Aorta (tissue), 5 donors: ENCODE results near the gene KRTAP5-11. TPM values are rescaled to one million over a fixed set of nuclear protein-coding genes. Genes with fewer than 3 reads are reported as not detected.

Experiments
- ATAC-seq: fragments of 200-7000 bp; cut with Tn5 transposase; one replicate; pipeline ENCODE4 v1.9.1; 2022; ENCODE audit warnings: moderate library complexity; ENCODE audit not compliant: low FRiP score
- DNase-seq, 2 donors: peaks; one replicate each; pipeline ENCODE4 v3.0.0-alpha.2; 2020
- H3K27ac ChIP-seq, 2 donors: one replicate each; pipeline ENCODE4 v1.5.1; 2013; ENCODE audit warnings: low read length in 2 of 2, mild to moderate bottlenecking in 2 of 2, moderate library complexity in 2 of 2, control low read depth in 1 of 2, inconsistent platforms in 1 of 2, low read depth in 1 of 2
- H3K27me3 ChIP-seq, 2 donors: one replicate each; pipeline ENCODE4 v1.6.1; 2013; ENCODE audit warnings: control low read depth in 1 of 2, low read length in 1 of 2, mild to moderate bottlenecking in 1 of 2, moderate library complexity in 1 of 2; ENCODE audit not compliant: insufficient read depth in 2 of 2, control insufficient read depth in 1 of 2
- H3K36me3 ChIP-seq, 2 donors: one replicate each; pipeline ENCODE4 v1.6.1; 2013; ENCODE audit warnings: control low read depth in 1 of 2, low read length in 1 of 2, mild to moderate bottlenecking in 1 of 2; ENCODE audit not compliant: insufficient read depth in 2 of 2, control insufficient read depth in 1 of 2
- H3K4me1 ChIP-seq, 2 donors: one replicate each; pipeline ENCODE4 v1.6.1; 2013; ENCODE audit warnings: low read length in 2 of 2, control low read depth in 1 of 2, mild to moderate bottlenecking in 1 of 2, moderate library complexity in 1 of 2; ENCODE audit not compliant: insufficient read depth in 2 of 2, control insufficient read depth in 1 of 2
- H3K4me3 ChIP-seq, 2 donors: one replicate each; pipeline ENCODE4 v1.5.1; 2013; ENCODE audit warnings: low read length in 2 of 2, control low read depth in 1 of 2, mild to moderate bottlenecking in 1 of 2
- H3K9me3 ChIP-seq: one replicate; pipeline ENCODE4 v1.6.1; 2013; ENCODE audit warnings: mild to moderate bottlenecking, low read length; ENCODE audit not compliant: control insufficient read depth
- WGBS, 2 donors: extraction: QIAGEN DNeasy Blood & Tissue Kit; methylation state at CpG; one replicate each; pipeline ENCODE4 v1.1.7; 2013; 5-methylcytosine and 5-hydroxymethylcytosine counted together
- intact Hi-C, 2 donors: fragments of 100-400 bp; cut with DNase I; formaldehyde crosslinking; loops; one replicate each; pipeline versions ENCODE4 v1.14.2 to v1.15.0; 2022
- polyA plus RNA-seq, 2 donors: library from polyadenylated mRNA; stranded (reverse); fragments of 200-250 nt; gene quantifications; one replicate each; pipeline ENCODE4 v1.2.3, GENCODE V29; 2013
- total RNA-seq, 2 donors: library from RNA; stranded (reverse); fragmentation: NEBNext Ultra II Directional; extraction: Animal tissue kit (Norgen Biotek cat#: 25700); gene quantifications; one replicate each; pipeline ENCODE4 v1.2.1, GENCODE V29; 2021
- donor health status: healthy with polysubstance abuse.
- donor health status: Bipolar disorder and iron deficiency.
- donor health status: DM: no; HTN: no; CAD: no.
- donor health status: DM: no; HTN: no; CAD: no.
- donor health status: DM: yes; HTN: yes; CAD: no.

The KRTAP5-11 gene
- total and polyA plus RNA-seq, 4 donors = not detected

DNA sequence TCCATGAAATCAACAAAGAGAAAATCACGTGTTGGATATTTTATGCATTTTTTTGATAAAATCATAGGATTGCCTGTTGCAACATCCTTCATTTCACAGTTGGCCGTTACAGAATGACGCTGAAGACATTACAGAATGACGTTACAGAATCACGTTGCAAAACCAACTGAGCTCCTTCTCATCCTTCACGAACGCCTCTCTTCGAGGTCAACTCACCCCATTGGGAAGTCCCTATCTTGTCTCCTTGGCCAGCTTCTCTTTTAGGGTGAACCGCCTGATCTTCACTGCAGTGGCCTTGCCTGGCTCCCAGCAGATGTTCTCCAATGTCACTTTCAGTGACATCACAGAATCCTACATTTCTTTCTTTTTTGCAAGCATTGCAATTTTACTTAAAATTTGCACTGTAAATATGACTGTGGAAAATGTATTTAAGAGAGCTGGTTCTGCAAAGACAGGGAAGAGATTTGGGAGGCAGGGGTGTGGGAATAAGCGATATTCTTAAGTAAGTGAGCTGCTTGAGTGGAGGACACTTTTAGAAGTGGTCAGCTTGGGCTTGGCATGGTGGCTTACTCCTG, 50.6 kb downstream of the KRTAP5-11 start:
- H3K36me3 ChIP-seq = no peaks in the 10 kb centered on the region
- DNase-seq (no peak), ATAC-seq (no peak)
- H3K27me3 ChIP-seq = no peaks in the 10 kb centered on the region
- H3K4me1 ChIP-seq = no peaks in the 10 kb centered on the region
- no peak overlapping the region for H3K27ac ChIP-seq
- 80 to 81% methylated on average over 10 of the region's 10 CpGs for WGBS, 2 donors
- intact Hi-C loops = no loop called here
- H3K9me3 ChIP-seq = no peaks in the 10 kb centered on the region
- no peak overlapping the region for H3K4me3 ChIP-seq

Other genes with a start within 250 kb of the KRTAP5-11 start
- gene DHCR7, start 134.5 kb downstream of the KRTAP5-11 start, total RNA-seq = 10 to 100 TPM; 22.0 to 27.8 TPM
- gene DHCR7, start 134.5 kb downstream of the KRTAP5-11 start, polyA plus RNA-seq = 1 to 10 TPM; 4.2 to 4.3 TPM
- gene NADSYN1, start 129.7 kb downstream of the KRTAP5-11 start, total RNA-seq = 10 to 100 TPM; 52.1 to 88.3 TPM
- 100 to 1,000 TPM in 1 of 2 donors, 10 to 100 TPM in 1; 22.7 to 137 TPM for gene NADSYN1, start 129.7 kb downstream of the KRTAP5-11 start, polyA plus RNA-seq
- gene KRTAP5-7, start 55.6 kb downstream of the KRTAP5-11 start, total RNA-seq = under 1 TPM; 0.39 to 0.63 TPM
- gene KRTAP5-7, start 55.6 kb downstream of the KRTAP5-11 start, polyA plus RNA-seq = not detected
- under 1 TPM in 1 of 2 donors, not detected in 1; 0.42 TPM for gene KRTAP5-8, start 44.9 kb downstream of the KRTAP5-11 start, total RNA-seq
- gene KRTAP5-8, start 44.9 kb downstream of the KRTAP5-11 start, polyA plus RNA-seq = not detected
- gene KRTAP5-9, start 34.5 kb downstream of the KRTAP5-11 start, total RNA-seq = under 1 TPM in 1 of 2 donors, not detected in 1; 0.57 TPM
- gene KRTAP5-9, start 34.5 kb downstream of the KRTAP5-11 start, polyA plus RNA-seq = under 1 TPM in 1 of 2 donors, not detected in 1; 0.41 TPM
- not detected for gene KRTAP5-10, start 17.3 kb downstream of the KRTAP5-11 start, total RNA-seq
- gene KRTAP5-10, start 17.3 kb downstream of the KRTAP5-11 start, polyA plus RNA-seq = under 1 TPM; 0.15 to 0.75 TPM